Vagina (tissue), 2 donors: ENCODE data around the gene GIPC3.

Experiments
- POLR2AphosphoS5 ChIP-seq, 2 donors: sonication (generic); formaldehyde crosslinking; IDR thresholded peaks; one replicate each; pipeline ENCODE4 v1.9.0; 2017; ENCODE audit warnings: antibody characterized with exemption in 2 of 2, mild to moderate bottlenecking in 2 of 2, low read depth in 1 of 2; ENCODE audit not compliant: insufficient read depth in 1 of 2
- TF ChIP-seq, protein P1 (sequence below), 3 experiments: fragments of 450-650 bp in 2 of 3; fragments of 200-600 bp in 1 of 3; sonication (generic) in 1 of 3; IDR thresholded peaks; one replicate each; pipeline ENCODE4 v1.5.1; 2017 to 2019; ENCODE audit warnings: antibody characterized with exemption in 3 of 3, mild to moderate bottlenecking in 2 of 3, moderate library complexity in 2 of 3

DNA sequence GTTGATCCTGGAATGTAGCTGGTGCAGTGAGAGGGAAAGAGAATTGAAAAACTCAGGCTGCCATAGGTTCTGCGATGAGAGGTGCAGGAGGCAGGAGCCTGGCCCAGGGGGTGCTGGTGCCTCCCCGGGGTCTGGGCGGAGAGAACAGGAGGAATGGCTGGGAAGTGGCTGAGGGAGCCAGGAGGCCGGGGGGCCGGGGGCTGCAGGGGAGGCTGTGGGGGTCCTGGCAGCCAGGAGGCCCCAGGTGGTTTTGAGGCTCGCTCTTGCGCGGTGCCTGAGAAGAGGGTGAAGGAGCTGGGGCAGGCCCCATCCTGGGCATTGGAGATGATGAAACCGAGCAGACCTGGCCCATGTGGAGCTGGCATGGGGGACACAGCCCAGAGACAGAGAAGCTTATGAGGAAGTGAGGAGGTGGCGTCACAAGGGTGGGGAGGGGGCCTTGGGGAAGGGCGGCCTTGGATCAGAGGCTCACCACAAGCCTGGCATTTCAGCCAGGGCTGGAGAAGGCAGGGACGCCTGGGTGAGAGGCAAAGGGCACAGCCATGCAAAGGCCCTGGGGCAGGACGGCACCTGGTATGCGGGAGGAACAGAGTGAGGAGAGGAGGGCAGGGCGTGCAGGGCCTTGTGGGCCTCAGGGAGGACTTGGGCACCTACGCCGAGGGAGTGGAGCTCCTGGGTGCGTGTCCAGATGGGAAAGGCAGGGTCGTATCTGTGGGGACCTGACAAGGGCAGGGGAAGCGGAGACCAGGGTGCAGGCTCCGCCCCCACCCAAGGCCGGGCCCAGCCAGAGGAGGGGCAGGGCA lies 47.6 kb upstream of the GIPC3 start:
- TF ChIP-seq, protein P1, sequence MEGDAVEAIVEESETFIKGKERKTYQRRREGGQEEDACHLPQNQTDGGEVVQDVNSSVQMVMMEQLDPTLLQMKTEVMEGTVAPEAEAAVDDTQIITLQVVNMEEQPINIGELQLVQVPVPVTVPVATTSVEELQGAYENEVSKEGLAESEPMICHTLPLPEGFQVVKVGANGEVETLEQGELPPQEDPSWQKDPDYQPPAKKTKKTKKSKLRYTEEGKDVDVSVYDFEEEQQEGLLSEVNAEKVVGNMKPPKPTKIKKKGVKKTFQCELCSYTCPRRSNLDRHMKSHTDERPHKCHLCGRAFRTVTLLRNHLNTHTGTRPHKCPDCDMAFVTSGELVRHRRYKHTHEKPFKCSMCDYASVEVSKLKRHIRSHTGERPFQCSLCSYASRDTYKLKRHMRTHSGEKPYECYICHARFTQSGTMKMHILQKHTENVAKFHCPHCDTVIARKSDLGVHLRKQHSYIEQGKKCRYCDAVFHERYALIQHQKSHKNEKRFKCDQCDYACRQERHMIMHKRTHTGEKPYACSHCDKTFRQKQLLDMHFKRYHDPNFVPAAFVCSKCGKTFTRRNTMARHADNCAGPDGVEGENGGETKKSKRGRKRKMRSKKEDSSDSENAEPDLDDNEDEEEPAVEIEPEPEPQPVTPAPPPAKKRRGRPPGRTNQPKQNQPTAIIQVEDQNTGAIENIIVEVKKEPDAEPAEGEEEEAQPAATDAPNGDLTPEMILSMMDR (IDR thresholded peaks at IDR 0.05), result no peak
- TF ChIP-seq POLR2AphosphoS5 (IDR thresholded peaks at IDR 0.05; ENCODE audit: insufficient read depth in 1 of 2, low read depth in 1 of 2), result no peak
